Colonic mucosa (tissue), 4 donors: ENCODE results near the gene LEMD2. TPM values are rescaled to one million over a fixed set of nuclear protein-coding genes. Genes with fewer than 3 reads are reported as not detected.

Experiments
- DNase-seq: peaks from one replicate; pipeline ENCODE4 v3.0.0-alpha.2; 2020
- H3K27ac ChIP-seq: fragments of 200-600 bp; one replicate; pipeline ENCODE4 v1.8.0; 2021
- H3K27me3 ChIP-seq: fragments of 200-600 bp; one replicate; pipeline ENCODE4 v1.8.0; 2021
- H3K36me3 ChIP-seq: fragments of 200-600 bp; one replicate; pipeline ENCODE4 v1.8.0; 2021
- H3K4me1 ChIP-seq: fragments of 200-600 bp; one replicate; pipeline ENCODE4 v1.8.0; 2021; ENCODE audit warnings: mild to moderate bottlenecking
- H3K4me3 ChIP-seq: fragments of 200-600 bp; one replicate; pipeline ENCODE4 v1.8.0; 2021
- H3K9ac ChIP-seq, 2 donors: one replicate each; pipeline ENCODE4 v1.7.0; 2013; ENCODE audit warnings: control low read depth in 2 of 2, low read depth in 2 of 2, low read length in 2 of 2
- H3K9me3 ChIP-seq: fragments of 200-600 bp; one replicate; pipeline ENCODE4 v1.8.0; 2021
- CTCF ChIP-seq: fragments of 200-600 bp; IDR thresholded peaks from one replicate; pipeline ENCODE4 v1.8.0; 2022; ENCODE audit warnings: antibody characterized with exemption, mild to moderate bottlenecking
- intact Hi-C: fragments of 100-400 bp; cut with DNase I; formaldehyde crosslinking; loops from one replicate; pipeline ENCODE4 v1.14.1; 2022
- total RNA-seq, 2 donors: library from RNA; stranded (reverse); fragmentation: NEBNext Ultra II Directional in 1 of 2; extraction: Animal tissue kit (Norgen Biotek cat#: 25700) in 1 of 2; gene quantifications; one replicate each; pipeline ENCODE4 v1.2.1, GENCODE V29; 2021
- donor health status: healthy.
- donor health status: DM: no; HTN: no; CAD: no.
- donor health status: DM: no; HTN: no; CAD: no.

Gene LEMD2
- total RNA-seq, 2 donors from 2014 or later: 61.6 to 68.1 TPM

GRCh38 chr6:33761922-33762629, 26.9 kb downstream of the LEMD2 start:
- Histone ChIP-seq H3K9me3 (no peaks in the 10 kb centered on the region), H3K9ac (no peak overlapping the region), H3K27me3 (no peaks in the 10 kb centered on the region), H3K36me3 (no peaks in the 10 kb centered on the region), H3K27ac (no peak overlapping the region), H3K4me1 (no peaks in the 10 kb centered on the region), H3K4me3 (no peak overlapping the region)
- TF ChIP-seq CTCF: peak; percentile 73
- intact Hi-C loops: loop anchor here (5.0 kb wide), 2 partner anchors 50 to 175 kb away; partner anchors contain the start of gene UQCC2
- peak; percentile 83 for DNase-seq

- Histone ChIP-seq H3K36me3 (no peaks in the 10 kb centered on the region), H3K9me3 (no peaks in the 10 kb centered on the region), H3K4me3 (no peak overlapping the region), H3K27ac (no peak overlapping the region), H3K4me1 (no peaks in the 10 kb centered on the region), H3K9ac (peak overlapping the region in 1 of 2 donors; percentile 33), H3K27me3 (no peaks in the 10 kb centered on the region)
- DNase-seq: no peak
- intact Hi-C loops: loop anchor here (5.0 kb wide), 2 partner anchors 49 to 174 kb away; partner anchors contain the start of gene UQCC2
- TF ChIP-seq CTCF: no peak
These were observed 27.4 kb downstream of the LEMD2 start for GRCh38 chr6:33761581-33761921.

DNA sequence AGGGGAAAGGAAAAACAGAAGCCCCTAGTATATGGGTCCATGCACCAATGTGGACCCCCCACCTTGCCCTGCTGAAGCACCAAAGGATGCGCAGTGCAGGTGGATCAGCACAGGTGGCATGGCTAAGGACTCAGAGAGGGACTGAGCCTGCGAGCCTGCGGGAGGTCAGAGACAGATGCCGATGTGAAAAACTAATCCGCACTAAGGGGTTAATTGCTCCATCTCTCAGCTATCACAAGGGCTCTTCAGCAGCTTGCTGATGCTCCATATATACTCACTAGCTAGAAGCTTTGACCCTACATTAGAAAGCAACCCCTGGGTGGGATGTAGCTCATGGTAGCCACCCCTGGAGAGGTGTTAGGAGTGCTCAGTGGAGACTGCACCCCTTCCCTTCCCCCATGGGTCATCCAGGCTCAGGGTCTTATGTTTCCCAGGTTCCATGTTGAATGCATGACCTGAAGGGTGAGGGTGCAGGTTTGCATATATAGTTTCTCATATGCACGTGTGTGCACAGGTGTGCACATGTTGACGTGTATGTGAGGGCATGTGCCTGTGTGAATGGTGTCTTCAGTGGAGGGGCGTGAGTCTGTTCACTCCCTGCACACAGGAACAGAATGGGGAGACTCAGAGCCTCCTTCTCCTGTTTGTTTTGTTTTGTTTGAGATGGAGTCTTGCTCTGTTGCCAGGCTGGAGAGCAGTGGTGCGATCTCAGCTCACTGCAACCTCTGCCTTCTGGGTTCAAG, 28.9 kb downstream of the LEMD2 start:
- H3K9ac ChIP-seq: no peak overlapping the region
- H3K27ac ChIP-seq: no peak overlapping the region
- no peaks in the 10 kb centered on the region for H3K4me1 ChIP-seq
- no peak for TF ChIP-seq CTCF
- H3K4me3 ChIP-seq: no peak overlapping the region
- no peaks in the 10 kb centered on the region for H3K9me3 ChIP-seq
- H3K27me3 ChIP-seq: no peaks in the 10 kb centered on the region
- no peak for DNase-seq
- no peaks in the 10 kb centered on the region for H3K36me3 ChIP-seq
- intact Hi-C loops: loop anchor here (5.0 kb wide), 2 partner anchors 48 to 173 kb away; partner anchors contain the start of gene UQCC2

- Histone ChIP-seq H3K4me3 (no peak overlapping the region), H3K4me1 (no peaks in the 10 kb centered on the region), H3K27ac (peak overlapping the region; percentile 2), H3K9ac (no peak overlapping the region), H3K36me3 (no peaks in the 10 kb centered on the region), H3K9me3 (no peaks in the 10 kb centered on the region), H3K27me3 (no peaks in the 10 kb centered on the region)
- intact Hi-C loops: no loop called here
- no peak for TF ChIP-seq CTCF
- DNase-seq: no peak
These were observed 30.1 kb downstream of the LEMD2 start for GRCh38 chr6:33758815-33759216.

DNA sequence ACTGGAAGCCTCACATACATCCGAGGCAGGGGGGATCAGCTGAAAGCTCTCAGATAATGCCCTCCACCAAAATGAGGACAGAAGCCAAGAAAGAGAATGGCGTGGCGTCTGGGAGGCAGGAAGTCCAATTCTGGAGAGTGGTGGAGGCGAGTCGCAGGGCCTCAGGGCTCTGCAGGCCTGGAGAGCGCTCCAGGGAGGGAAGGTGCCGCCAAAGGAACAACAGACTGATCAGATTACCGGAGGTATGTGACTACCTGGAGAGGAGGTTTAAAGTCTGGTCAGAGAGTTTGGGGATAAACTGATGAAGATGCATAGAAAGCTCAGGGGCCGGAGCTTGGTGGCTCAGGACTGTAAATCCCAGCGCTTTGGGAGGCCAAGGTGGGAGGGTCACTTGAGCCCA, 31.0 kb downstream of the LEMD2 start:
- TF ChIP-seq CTCF: no peak

More for the DNA sequence above, 31.0 kb downstream of the LEMD2 start:
- Histone ChIP-seq H3K27ac (no peak overlapping the region), H3K9me3 (no peaks in the 10 kb centered on the region), H3K9ac (no peak overlapping the region), H3K27me3 (no peaks in the 10 kb centered on the region), H3K4me1 (no peaks in the 10 kb centered on the region), H3K4me3 (no peak overlapping the region), H3K36me3 (no peaks in the 10 kb centered on the region)
- DNase-seq: no peak
- intact Hi-C loops: no loop called here
